HG03520 (cell line): ENCODE data around the gene CPED1.
"Not testable (repeated sequence)": the region's sequence is repeated elsewhere in the genome, so short reads cannot be mapped to it uniquely, and the experiment has no call there.

Experiments
- ATAC-seq: cut with Tn5 transposase; IDR thresholded peaks from one replicate; pipeline ENCODE4 v1.9.1; 2021; ENCODE audit warnings: mild to moderate bottlenecking, moderate library complexity; ENCODE audit not compliant: unreplicated experiment

Gene CPED1

DNA sequence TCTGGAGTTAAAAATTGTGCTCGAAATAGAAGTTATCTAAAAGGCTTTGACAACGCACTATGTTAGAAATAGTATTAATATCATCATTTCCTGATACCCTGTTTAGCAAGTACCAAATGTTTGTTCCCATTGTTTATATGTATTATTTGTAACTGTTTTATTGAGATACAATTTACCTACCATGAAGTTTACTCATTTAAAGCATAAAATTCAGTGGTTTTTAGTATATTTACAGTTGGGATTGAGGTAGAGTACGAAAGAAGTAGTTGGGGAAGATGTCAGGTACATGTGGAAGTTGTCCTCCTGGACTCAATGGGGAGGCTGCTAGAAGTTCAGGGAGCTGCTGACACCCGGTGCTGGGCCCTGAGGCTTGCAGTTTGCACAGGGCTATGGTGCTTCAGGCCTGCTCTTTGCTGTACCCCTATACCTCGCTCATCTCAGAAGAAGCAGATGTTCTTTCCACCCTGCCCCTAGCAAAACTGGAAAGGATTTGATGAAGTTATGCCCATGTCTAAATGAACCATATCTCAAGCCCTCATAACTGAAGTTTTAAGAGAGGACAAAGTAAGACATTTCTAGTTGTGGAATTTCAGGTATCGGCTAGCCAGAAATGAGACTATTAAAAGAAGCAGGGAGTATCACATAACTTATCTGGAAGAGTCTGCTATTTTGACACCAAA lies 315.1 kb downstream of the CPED1 start:
- ATAC-seq, result no peak

DNA sequence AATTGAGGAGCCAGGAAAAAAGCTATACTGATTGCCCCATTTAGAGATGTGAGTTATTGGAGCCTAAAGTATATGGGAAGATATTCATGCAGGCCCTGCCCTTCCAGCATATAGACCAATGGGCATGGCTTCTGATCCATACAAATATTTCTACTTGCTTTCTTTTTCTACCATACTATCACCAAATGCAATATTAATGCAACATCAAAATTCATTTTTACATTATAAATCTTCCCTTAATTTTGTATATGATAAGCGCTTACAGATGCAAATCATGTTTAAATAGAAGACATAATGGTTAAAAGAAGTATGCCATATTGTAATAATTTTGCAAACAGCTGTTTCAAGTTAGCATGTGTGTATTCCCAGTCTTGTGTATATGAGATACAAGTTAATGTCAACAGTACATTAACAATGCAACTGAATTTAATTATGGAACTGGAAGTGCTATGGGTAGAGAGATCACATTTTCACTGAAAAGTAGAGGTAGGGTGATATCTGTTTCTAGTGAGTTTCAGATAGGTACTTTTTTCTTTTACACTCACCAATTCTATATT lies 315.7 kb downstream of the CPED1 start:
- no peak for ATAC-seq

DNA sequence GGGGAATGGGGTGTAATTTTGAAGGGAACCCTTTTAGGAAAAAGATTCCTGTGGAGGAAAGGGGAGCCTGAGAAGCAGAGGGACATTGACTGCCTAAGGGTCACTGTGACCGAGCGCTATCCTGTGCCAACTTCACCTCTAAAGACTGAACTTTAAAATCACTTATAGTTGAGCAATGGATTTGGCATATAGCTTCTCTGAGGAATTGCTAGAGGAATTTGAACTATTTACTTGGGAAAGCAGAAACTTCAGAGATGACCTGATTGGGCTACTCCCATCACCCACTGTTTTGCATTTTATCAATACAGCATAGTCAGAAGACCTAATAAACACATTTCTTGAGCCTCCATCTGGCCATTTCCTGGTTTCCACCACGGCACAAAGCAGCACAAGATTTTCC lies 316.6 kb downstream of the CPED1 start:
- no peak for ATAC-seq

DNA sequence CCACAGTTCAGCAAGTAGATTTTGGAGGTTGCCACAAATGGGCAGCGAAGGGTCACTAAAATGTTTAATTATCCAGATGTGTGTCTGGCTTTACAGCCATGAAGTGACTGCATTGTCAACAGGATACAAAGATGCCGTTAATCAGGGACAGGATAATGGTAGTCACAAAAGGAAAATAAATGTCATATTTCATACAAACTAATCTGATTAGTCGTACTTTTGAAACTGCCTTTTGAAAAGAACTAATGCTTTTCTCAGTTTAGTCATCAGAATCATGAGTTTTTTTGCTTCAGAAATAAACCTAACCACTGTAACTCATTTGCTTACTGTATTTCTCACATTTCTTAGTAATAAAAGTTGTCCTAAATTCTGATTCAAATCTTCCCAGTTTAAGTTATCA lies 318.1 kb downstream of the CPED1 start:
- no peak for ATAC-seq

DNA sequence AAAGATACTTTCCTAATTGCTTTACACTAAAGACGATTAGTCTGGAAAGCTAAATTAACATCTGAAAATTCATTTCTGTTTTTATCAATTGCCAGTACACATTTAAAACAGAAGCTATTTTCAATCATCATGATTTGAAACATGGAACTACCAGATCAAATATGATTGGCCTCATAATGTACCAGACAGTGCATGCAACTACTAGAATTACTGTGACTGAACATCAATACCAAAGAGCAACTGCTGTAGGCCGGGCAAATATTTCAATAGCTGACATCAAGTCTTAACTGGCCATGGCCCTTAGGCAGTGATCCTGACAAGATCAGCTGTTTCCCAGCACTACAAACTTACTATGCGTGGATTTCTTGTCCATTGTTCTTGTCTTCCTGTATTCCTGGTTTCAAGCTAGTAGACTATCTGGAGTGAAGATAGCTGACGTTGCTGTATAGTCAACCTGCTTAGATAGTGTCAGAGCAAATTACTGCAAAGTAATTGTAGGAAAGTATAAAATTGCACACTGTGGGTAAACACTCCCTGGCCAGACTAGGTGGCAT lies 318.6 kb downstream of the CPED1 start:
- no peak for ATAC-seq

DNA sequence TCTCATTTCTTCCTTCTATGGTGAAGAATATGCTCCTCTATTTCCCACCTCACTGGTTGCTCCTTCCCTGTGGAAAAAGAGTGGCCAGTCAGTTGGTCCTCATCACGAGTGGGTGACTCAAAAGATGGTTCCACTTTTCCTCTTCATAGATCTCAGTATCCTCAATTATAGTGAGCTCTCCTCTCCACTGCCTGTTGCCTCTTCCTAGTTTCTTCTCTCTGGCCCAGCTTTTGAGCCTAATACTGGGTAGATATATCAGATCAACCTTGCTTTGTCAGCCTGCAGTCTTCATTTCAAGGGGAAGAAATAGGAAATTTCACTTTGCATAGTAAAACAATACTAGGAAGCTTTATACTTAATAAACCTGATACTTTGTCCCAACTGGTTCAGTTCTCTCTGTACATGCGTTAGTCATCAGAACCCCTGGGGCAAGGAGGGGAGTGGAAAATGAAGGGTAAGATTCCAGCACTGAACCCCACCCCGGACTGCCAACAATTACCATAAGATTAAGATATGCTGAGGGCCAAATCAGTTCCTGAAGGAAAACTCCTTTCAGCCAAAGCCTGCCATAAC lies 324.8 kb downstream of the CPED1 start:
- no peak for ATAC-seq

DNA sequence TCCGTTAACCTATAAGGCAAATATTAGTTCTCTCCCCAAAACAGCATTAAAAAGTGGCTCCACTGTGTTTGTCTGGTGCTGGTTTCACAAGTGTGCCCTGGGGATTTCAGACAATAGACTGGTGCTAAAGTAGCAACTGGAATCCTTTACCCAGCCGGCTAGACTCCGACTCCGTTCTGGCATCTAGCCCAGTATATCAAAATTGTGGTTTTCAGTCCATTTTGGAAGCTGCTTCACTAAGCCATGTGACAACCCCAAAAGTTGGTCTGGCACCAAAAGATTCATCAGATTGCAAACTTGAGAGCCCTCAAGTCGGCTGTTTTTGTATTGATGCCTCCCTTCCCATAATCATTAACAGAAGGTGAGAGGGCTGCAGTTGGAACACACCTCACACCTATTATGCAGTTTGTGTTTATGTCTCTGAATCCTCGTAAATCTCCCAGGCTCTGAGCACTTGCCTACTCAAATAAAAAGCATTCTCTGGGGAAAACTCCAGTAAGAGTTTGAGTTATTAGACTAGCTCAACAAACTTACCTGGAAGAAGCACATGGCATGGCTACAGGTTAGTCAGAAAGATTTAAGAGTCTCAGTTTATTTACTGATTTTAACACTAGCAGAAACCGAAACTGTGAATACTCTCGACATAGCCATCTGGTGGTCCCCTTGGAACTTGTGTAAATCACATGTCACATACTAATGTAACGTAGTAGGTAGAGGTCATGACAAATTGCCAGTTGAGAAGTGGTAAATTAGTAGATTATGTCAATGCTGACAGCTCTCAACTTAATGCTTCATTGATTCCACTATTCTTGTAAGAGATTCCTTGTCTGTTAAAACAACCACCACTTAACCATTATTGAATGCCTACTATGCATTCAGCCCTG lies 325.5 kb downstream of the CPED1 start:
- ATAC-seq, result peak; percentile 96

DNA sequence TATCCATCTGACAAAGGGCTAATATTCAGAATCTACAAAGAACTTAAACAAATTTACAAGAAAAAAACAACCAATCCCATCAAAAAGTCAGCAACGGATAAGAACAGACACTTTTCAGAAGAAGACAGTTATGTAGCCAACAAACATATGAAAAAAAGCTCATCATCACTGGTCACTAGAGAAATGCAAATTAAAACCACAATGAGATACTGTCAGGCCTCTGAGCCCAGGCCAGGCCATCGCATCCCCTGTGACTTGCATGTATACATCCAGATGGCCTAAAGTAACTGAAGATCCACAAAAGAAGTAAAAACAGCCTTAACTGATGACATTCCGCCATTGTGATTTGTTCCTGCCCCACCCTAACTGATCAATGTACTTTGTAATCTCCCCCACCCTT lies 326.7 kb downstream of the CPED1 start:
- ATAC-seq, result not testable (repeated sequence)

DNA sequence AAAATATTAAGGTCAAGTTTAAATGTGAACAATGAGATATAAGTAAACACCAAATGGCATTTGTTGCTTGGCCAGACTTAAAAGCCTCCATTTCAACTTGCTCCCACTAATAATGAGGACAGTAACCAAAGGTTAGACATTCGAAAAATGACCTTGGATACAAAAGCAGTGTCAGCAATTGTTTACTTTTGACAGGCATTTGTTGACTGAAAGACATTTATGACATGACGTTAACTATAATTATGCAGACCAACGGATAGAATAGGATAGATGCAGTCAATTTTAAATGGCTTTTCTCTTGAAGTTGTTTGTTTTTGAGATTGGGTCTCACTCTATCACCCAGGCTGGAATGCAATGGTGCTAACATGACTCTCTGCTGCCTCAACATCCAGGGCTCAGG lies 333.9 kb downstream of the CPED1 start:
- ATAC-seq, result no peak

DNA sequence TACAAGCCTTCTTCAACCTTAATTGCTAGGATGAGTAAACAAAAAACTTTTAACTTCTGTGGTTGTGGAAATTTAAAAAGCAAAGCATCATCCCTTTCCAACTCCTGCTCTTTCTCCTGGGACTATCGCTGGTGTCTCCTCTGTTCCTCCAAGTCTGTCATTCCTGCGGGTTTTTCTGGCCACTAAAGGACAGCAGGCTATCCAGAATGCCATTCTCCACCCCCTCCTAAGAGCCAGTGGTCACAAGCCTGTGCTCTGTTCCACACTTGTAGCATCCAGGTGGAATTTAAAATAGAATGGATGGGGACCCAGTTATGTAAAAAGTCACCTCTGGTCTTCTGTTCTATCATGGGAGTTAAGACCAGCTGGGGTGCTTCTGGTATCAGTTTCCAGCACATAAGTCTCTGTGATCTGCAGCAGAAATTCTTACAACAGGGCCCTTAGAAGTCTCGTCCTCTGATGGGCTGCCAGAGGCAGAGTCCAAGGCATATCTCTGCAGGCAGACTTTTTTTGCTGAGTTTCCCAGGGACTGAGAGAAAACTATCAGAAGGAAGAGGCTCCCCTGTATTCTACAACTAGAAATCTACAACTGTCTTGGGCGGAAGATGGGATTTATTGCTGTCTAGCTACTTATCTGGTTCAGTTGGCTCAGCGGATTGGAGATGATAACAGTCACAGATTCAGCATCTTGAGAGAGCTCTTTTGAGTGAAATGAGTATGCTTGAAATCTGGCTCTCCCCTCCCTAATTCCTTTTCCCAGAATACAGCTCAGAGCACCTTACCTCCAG lies 335.2 kb downstream of the CPED1 start:
- ATAC-seq, result no peak

DNA sequence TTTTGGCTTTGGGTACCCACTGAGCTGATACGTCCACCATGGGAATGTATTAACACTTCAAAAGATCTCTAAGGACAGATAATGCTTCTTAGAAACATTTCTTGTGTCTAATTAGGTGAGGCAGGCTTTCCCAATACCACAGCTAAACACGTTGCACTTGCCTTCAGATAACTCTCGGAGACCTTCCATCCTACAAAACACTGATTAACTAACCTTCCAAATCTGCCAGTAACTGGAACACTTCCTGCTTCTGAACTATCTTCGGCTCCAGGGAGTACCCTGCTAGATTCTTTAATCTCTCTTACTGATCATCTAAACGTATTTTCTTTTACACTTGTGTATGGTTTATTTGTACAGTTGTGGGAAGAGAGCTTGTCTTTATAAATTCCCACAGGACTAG lies 339.2 kb downstream of the CPED1 start:
- no peak for ATAC-seq

DNA sequence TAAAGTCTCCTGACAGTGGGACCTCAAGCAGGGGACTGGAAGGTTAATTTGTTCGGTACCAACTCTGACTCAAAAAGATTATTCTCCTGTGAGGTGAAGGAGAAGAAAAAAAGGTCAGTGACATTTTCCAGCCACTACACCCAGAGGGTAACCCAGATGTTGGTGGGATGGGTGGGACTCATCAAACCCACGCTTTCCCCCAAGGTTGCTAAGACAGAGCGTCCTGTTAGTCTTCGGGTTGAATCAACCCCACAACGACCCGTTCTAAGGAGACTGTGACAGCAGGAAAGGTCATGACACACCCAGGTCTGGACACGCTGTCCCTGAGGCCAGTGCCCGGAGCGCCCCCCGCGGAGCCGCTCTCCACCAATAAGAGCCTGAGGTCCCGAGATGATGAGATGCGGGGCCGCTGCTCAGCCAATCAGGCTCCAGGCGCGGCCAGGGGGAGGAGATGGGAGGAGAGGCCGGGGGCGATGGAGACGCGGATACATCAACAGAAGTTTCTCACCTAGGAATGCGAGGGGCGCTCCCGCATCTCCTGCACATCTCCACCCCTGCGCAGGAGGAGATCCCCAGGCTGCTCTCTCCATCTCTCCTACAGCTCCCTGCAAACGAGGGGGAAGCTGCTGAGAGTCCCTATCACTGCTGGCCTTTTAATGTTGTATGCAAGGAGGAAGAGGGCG lies 340.1 kb downstream of the CPED1 start, which contains the start of gene WNT16:
Gene WNT16 (plus strand): TSS at position 493 of the 683 bp plus-strand sequence. CDS start 293 bp downstream, outside the sequence.
- no peak for ATAC-seq

DNA sequence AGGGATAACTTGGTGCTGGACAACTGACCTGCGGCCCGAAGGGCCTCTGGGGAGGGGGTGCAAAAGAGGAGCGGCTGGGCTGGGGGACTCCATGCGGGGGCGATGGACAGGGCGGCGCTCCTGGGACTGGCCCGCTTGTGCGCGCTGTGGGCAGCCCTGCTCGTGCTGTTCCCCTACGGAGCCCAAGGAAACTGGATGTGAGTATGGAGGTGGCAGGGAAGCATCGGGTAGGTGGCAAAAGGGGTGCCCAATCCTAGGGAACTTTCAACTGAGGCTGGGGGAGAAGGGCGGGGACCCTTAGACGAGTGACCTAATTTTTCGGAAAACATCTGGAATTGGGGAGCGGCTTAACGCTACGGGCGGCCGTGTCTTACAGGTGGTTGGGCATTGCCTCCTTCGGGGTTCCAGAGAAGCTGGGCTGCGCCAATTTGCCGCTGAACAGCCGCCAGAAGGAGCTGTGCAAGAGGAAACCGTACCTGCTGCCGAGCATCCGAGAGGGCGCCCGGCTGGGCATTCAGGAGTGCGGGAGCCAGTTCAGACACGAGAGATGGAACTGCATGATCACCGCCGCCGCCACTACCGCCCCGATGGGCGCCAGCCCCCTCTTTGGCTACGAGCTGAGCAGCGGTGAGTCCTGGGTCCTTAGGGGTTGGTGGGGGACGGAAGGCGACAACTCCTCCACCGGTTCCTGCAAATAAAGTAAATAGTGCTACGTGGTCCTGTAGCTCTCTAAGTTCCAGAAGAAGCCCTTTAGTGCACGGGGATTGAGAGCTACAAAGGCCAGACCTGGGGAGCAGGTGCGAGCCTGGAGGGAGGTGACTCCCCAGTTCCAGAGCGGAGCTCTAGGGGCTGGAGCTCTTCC lies 340.9 kb downstream of the CPED1 start:
- no peak for ATAC-seq

DNA sequence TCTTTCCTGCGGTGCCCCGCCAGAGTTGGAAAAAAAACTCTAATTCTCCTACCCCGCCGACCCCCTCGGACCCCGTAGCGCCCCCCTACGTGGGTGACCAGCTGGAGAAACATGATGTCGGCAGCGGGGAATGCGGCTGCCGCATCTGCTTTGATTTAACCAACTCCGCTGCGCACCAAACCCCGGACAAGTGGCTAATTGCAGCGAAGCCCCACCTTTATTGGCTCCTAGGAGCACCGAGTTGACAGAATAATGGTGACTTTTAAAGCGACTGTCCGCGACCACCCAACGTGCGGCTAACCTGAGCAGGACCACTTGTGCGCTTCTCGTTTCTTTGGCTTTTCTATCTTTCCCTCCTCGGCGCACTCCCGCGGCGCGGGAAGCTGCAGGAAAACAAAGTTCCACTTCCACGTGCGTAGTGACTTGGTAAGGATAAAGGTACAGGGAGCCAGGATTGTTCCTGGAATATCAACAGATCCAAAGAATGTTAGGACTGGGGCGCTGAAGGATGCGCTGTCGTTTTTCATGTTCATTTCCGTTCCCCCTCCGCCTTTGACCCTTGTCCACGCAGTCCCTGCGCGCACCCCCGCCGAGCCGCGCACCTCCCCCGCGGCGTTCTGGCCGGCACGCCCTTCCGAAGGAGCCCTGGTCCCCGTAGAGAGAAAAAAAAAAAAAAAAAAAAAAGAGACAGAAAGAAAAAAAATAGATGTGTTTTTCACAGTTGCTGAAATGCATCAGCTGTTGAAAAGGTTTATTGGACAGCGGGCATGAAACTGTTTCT lies 341.7 kb downstream of the CPED1 start:
- no peak for ATAC-seq

DNA sequence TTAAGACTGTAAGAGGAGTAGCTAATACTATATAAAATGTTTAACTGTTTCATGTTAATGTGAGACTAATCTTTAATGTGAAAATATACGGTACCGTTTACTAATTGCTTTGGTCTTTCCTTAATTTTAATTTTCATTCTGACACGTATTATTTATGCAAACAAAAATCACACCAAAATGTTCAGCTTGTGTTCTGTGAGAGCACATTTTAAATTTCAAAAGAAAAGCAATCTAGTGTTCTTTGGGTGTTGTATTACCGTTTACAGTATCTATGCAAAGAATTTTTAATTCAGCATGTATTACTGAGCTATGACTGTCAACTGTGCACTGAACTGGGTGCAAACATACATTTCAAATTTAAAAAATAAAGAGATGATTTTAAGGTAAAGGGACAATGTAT lies 342.5 kb downstream of the CPED1 start:
- no peak for ATAC-seq

DNA sequence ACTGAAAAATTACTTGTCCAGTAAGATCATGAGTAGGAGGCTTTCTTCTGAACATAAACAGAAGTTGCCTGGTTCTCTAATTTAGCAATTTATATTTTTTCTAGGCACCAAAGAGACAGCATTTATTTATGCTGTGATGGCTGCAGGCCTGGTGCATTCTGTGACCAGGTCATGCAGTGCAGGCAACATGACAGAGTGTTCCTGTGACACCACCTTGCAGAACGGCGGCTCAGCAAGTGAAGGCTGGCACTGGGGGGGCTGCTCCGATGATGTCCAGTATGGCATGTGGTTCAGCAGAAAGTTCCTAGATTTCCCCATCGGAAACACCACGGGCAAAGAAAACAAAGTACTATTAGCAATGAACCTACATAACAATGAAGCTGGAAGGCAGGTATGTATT lies 343.1 kb downstream of the CPED1 start:
- no peak for ATAC-seq

DNA sequence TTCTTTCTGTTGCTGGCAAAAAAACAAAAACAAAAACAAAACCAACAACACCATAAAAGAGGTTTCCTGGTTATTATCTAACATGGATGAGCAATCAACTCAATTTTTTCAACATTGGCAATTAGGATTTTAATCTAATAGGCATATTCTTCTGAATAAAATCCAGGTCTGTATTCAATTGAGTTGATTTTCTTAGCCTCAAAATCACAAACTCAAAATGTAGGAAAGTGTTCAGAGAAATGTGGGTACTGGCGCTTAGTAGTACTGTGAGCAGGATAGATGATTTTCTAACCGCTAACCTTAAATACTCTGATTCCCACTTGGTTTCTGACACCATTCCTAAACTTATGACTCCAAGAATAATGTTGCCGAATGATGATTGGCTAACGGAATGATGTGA lies 345.9 kb downstream of the CPED1 start:
- ATAC-seq, result no peak
